NCI-H748 (cell line): Measurements from ENCODE around the gene GMEB2.
"Not testable (repeated sequence)": the region's sequence is repeated elsewhere in the genome, so short reads cannot be mapped to it uniquely, and the experiment has no call there.

Experiments
- DNase-seq: peaks from one replicate; lab custom pipeline; 2025; ENCODE audit not compliant: unreplicated experiment; lab: John Stamatoyannopoulos, UW

GMEB2 gene

DNA sequence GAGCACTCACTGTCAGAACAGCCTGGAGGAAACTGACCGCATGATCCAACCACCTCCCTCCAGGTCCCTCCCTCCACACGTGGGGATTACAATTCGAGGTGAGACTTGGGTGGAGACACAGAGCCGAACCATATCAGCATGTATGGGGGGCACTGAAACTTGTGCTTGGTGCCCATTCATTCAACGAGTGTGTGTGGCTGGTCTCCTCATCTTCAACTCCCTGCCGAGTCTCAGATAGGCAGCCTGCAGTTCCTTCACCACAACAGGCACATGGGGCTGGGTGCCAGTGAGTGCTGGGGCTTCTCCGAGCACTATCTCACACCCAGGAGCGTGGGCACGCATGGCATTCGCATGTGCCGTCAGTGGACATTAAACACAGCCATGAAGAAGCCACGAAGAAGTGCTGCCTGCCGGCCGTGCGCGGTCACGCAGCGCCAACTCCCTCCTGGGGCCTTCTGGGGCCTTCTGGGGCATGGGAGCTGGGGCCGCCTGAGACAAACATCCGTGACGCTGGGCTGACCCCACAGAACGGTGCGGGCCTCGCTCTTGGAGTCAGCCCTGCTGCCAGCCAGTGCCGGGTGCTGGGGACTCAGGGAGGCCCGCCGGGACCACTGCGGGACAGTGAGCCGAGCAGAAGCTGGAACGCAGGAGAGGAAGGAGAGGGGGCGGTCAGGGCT, 30.5 kb upstream of the GMEB2 start:
- peak; percentile 21 for DNase-seq

DNA sequence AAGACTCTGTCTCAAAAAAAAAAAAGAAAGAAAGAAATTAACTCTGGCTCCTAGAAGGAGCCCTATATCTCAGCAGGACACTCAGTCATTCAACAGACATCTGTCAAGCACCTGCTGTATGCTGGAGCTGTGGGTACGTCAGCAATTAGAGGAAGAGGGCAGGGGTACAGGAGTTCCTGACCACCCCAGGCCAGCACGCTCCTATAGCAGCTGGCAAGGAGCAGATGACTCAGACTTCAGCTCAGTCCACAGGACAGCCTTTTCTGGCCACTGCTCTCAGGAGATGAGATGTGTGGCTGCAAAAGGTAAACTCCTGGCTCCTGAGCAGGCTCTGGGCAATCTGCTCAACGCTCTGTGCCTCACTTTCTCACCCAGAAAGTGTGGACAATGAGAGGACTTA, 29.6 kb upstream of the GMEB2 start:
- DNase-seq: no peak

DNA sequence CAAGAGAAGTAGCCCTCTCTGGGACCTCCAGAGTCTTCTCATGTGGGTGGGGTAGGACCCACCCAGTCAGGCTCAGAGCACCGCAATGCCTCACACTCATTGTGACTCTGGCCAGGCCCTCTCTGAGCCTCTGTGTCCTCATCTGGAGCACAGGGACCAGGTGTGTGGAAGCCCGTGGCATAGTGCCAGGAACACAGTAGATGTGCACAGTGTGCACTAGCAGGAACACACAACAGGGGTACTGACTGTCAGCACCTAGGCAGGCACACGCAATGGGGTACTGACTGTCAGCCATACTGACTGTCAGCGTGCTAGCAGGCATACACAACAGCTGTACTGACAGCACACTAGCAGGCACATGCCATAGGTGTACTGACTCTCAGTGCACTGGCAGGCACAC, 28.3 kb upstream of the GMEB2 start:
- no peak for DNase-seq

DNA sequence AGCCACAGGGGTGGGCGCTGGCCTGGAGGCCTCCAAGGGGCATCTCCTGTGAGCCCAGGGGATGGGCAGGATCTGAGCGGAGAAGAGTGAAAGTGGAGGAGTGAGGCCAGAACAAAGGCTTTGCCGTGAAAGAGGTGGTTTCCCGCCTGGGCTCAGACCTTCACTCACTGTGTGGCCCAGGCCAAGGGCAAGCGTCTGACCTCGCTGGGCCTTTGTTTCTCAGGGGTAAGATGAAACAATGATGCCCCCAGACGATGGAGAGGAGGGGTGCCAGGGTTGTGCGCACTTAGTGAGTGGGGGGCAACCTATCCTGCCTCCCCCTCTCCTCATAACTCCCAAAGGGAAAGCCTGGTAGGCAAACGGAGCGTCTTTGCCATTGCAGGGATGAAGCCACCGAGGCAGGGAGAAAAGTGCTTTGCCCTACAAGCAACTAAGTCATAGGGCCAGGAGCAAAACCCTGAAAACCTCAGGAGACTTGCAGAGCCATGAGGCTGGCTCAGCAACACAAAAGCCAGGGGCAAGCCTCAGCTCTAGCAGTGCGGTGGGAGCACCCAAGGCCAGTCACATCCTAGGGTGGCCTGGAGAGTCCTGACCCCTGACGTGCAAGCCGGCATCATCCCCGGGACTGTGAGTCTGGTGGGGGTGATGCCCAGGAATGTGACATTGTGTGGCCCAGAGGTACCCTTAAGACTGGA, 27.2 kb upstream of the GMEB2 start:
- no peak for DNase-seq

DNA sequence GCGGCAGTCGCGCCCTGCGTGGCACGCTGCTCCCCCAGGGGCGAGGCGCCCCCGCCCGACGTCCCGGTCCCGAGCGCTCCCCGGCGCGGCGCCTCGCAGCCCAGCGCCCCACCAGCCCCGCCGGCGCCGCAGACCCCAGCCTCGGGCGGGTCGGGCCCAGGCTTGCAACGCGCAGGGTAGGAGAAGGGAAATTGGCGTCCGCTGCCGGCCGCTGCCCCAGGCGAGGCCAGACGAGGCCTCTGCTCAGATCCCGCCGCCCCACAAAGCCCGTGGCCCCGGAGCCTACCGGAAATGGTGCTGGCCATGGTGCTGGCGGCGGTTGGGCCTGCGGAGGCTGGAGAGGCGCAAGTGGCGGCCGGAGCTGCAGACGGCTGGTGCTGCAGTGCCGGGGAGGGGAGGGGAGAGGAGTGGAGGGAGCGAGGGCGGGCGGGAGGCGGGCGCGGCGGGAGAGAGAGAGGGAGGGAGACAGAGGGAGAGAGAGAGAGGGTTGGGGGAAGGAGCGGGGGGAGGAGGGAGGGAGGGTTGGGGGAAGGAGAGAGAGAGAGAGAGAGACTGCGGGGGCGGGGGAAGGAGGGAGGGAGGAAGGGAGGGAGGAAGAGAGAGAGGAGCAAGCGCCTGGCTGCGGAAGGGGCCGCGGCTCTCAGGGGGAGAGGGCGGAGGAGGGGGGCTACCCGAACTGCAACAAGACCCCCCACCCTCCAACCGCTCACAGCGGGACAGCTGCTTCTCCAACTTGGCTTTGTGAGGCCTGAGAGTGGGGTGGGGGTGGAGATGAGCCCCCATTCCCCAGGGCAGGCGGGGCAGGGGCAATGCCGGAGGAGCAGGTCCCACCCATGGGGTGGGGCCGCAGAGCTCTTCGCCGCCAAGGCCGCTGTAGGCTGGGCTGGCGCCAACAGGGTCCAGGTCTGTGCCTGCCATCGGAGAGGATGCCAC, 26.4 kb upstream of the GMEB2 start, which contains the start of gene STMN3:
STMN3 (minus strand) TSS at position 384 of the 933 bp plus-strand sequence; CDS start at position 305, 79 bp downstream.
- DNase-seq: peak; percentile 88

DNA sequence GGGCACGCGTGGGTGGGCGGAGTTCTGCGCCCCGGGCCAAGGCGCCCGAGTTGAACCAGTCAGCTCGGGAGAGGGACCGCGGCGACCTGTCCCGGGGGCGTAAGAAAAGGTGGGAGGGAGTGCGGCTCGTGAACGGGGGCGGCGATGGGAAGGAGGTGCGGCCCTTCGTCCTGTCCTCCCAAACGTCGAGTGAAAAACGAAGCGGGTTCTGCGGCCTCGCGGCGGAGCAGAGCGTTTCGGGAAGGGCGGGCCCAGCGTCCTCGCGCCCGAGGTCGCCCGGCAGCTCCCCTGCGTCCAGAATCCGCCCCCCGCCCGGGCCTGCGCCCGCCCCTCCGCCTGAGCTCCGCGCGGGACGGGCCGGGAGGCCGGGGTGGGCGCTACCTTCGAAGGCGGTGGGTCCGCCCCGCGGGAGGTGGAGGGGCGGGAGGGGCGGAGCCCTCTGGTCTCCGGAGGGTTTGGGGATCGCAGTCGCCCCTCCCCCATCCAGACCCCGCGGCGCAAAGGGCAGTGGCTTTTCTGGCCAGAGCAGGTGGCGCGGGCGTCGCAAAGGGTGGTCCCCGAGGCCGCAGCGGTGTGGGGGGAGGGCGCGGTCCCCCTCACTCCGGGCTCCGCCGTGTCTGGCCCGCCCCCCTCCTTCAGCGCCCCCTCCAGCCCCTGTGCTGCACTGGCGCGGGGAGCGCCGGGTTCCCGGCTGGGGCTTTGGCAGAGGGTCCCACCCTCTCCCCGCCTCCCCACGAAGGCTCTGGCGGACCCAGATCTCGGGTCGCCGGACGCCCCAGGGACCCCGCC, 25.5 kb upstream of the GMEB2 start:
- DNase-seq: peak; percentile 60

DNA sequence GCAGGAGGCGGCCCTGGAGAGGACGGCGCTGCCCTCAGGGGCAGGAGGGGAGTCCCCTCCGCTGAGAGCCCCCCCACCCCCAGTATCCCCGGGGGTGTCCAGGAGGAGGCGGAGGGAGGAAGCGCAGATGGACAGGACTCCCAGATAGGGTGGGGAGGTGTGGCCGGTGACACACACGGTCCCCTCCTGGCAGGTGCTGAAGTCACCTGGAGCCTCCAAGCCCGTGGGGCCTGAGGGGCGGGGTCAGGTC, 25.0 kb upstream of the GMEB2 start:
- DNase-seq: no peak

DNA sequence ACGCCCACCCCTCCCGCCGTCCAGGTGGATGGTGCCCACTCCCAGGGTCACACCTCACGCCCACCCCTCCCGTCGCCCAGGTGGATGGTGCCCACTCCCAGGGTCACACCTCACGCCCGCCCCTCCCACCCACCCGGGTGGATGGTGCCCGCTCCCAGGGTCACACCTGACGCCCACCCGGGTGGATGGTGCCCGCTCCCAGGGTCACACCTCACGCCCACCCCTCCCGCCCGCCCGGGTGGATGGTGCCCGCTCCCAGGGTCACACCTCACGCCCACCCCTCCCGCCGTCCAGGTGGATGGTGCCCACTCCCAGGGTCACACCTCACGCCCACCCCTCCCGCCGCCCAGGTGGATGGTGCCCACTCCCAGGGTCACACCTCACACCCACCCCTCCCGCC, 23.6 kb upstream of the GMEB2 start:
- not testable (repeated sequence) for DNase-seq

DNA sequence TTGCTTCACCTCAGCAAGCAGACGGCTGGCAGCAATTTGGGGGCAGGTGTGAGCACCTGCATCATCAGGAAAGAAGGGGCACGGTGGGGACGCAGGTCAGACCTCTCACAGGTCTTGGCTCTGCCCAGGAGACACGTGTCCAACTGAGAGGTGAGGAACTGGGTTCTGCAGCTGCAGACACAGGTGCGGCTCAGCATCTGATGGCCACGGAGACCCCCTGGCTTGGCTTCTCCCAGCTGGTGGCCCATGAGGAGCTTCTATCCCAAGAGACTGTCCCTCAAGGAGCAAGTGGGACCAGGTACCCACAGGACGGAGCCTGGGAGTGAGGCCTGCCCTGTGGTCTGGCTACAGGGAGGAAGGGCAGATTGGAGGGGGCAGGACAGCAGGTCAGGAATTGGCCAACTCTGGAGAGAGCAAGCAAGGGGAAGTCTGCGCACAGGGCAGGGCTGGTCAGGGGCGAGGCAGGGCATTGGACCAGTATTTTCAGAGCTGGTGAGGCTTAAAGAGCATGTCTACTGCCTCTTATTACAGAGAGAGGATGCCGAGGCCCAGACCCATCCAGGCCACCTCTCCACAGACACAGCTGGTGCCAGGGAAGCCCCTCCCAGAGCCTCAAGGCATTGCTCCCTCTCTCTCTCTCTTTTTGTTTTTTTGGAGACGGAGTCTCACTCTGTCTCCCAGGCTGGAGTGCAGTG, 22.1 kb upstream of the GMEB2 start:
- no peak for DNase-seq

DNA sequence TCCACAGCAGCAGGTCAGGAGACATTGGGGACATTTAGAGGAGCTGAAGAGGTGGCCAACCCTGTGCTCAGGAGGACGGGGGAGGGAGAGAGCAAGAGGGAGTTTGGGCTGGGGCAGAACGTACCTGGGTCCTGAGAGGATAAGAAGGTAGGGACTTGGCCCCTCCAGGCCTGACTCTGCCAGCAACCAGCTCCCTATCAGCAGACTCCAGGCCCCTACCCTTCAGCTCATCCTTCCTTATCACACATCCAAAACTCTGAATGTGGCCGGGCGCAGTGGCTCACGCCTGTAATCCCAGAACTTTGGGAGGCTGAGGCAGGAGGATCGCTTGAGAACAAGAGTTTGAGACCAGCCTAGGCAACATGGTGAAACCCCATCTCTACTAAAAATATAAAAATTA, 21.3 kb upstream of the GMEB2 start:
- DNase-seq: no peak

DNA sequence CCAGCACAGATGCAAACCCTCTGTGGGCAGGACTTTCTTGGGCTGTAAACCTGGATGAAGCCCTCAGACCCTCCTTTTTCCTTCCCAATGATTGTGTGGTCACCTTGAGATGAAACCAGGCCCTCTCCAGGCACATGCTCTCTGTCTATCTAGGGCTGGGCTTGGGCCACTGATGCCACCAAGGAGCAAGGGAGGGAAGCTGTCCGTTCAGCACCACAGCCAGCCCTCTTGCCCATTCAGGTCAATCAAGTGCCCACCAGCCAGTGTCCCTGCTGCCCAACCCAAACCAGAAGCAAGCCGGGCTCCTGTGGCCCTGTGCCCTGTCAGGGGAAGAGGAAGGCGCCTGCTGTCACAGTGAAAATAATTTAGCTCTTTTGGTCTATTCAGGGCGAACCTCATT, 18.3 kb upstream of the GMEB2 start:
- DNase-seq: no peak

DNA sequence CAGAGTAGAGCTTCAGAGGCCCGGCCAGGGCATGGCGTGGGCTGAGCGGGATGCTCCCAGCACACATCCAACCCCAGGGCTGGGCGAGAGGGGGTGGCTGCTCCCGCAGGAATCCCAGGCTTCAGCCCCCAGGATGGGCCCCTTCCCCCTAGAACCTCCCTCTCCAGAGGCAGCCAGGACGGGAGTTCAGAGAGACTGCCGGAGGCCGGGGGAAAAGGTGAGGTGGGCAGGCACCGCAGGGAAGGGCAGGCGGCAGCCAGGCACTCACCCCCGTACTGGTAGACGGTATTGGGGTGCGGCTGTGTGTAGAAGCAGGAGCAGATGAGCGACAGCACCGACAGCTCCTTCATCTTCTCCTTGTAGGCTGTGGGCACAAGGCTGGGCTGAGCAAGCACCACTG, 17.0 kb upstream of the GMEB2 start:
- DNase-seq: no peak

DNA sequence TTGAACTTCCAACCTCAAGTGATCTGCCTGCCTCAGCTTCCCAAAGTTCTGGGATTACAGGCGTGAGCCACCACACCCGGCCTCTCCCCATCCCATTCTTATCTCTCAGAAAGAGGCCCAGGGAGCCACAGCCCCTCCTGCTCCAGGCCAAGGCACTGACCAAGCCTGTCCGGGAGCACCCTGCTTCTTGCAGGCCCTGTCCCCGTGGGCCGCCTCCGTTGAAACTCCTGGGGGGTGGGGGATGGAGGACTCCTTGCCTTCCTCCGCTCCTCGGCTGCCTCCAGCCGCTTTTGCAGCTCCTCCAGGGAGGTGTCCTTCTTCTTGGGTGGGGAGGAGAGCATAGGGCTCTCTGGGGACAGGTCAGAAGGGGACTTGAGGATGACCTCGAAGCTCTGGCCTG, 16.6 kb upstream of the GMEB2 start:
- DNase-seq: no peak

DNA sequence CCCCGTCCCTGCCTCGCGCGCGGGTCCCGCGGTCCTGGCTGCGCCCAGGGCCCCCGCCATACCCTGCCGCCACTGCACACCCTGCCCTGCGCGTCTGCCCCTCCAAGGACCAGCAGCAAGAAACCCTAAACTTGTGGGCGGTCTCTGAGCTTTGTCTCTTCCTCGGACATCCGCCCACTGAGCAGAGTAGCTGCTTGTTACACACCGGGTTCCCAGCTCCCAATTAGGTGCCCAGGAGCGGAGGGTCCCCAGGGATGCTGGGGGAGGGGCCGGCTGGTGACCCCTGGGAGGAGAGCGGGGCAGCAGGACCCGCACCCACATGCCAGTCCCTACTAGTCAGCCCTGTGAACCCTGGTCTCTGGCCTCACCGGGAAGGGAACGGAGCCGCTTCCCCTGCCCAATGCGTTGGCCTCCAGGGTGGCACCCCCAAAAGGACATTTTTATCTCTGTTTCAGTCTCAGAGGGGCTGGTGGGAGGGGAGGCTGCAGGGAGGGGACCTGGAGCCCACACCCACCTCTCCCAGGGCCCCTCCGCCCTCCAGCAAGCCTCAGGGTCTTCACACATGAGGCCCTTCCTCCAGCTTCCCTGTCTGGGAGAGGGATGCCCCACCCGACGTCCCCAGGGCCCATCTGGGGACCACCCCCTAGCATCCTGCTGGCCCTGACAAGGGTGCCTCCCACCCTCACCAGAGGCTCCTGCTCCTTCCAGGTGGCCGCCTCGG, 15.8 kb upstream of the GMEB2 start:
- no peak for DNase-seq

DNA sequence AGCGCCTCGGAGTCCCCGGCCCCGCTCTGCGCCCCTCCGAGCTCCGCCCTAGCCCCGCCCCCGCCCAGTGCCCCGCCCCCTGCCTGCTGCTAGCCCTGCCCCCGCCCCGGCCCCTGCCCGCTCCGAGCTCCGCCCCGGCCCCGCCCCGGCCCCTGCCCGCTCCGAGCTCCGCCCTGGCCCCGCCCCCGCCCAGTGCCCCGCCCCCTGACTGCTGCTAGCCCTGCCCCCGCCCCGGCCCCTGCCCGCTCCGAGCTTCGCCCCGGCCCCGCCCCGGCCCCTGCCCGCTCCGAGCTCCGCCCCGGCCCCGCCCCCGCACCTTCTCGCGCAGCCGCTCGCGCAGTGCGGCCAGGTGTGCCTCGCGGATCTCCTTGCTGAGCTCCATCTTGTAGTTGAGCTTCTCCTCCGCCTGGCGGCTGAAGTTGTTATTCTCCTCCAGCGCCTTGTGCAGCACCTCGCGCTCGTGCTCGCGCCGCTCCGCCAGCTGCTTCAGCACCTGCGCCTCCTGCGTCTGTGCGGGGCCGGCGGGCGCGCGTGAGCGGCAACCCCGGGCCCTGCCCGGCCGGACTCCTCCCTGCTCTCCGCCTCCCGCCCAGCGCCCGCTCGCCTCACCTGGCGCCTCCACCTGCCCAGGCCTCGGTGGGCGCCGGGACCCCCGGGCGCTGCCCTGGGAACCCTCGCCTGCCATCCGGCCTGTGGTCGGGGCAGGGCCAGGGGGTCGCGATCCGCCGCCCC, 15.1 kb upstream of the GMEB2 start:
- DNase-seq: peak; percentile 82

DNA sequence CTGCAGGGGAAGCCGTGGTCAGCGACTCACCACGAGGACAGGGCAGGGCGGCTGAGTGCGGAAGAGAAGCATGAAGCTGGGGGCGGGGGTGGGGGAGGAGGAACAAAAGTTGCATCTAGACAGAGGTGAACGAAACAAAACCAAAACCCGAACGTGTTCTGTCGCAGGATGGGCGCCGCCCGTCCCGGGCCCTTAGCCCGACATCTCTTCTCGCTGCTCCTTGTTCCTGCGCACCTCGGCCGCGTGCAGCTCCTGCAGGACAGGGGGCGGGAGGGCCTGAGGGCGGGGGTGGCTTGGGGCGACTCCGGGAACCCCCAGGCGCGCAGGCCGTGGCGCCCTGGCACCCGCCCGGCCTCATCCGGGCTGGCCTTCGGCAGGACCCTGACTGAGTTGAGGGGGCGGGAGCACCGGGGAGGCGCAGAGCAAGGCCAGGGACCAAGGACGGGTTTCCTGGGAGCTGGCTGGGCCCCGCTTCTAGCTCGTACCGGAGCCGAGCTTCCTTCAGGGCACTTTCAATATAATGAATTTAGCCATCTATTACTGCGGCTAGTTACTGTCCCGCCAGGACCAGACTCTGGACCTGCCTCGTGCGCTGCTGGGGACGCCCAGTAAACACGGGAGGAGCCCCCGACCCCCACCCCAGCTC, 14.4 kb upstream of the GMEB2 start:
- no peak for DNase-seq

DNA sequence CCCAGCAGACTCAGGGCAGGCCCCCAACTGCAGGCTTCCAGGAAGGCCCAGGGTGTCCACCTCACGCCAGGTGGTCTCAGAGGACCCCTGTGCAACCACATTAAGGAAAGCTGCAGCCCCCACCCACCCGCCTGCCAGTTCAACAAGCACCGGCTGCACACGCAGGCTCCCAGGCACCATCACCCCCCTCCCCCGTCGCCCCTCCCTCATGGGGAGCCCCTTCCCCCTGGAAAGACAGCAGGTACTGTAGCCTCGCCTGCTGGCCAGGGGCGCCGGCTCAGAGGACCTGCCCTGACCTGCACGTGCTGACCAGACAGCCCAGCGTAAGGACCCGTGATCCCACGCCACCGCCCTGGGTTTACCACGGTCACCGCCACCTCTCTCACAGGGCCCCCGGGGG, 13.8 kb upstream of the GMEB2 start:
- not testable (repeated sequence) for DNase-seq

DNA sequence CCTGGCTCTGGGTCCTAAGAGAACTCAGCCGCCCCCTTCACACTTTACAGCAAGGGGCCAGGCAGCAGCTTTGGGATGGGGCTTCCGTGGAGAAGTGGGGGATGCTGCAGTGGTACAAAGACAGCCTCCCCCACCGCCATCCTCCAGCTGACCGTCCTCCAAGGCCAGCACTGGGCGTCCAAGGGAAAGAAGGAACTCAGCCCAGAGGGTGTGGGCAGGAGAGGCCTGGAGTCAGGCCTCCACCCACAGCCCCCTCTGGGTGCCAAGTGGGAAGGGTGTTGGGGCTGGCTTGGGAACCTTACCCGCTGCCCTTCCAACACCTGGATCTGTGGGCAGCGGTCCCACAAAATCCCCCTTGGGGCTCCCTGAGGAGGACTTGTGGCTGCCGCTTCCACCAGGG, 13.2 kb upstream of the GMEB2 start:
- DNase-seq: no peak
